CD14-positive monocyte (primary cell): Measurements from ENCODE around the gene DTX2. TPM values are rescaled to one million over a fixed set of nuclear protein-coding genes. Genes with fewer than 3 reads are reported as not detected.
"Not testable (repeated sequence)": the region's sequence is repeated elsewhere in the genome, so short reads cannot be mapped to it uniquely, and the experiment has no call there.

Experiments
- DNase-seq, 3 donors: peaks; one replicate each; pipeline ENCODE4 v3.0.0-alpha.2; 2011 to 2022
- H2AFZ ChIP-seq: 2 replicates; pipeline ENCODE4 v1.6.0; 2012; ENCODE audit warnings: mild to moderate bottlenecking, low read depth, low read length, inconsistent platforms; ENCODE audit not compliant: insufficient read depth, poor library complexity, severe bottlenecking
- H3K27ac ChIP-seq, 2 donors: 1 replicate in 1 of 2; 2 replicates in 1 of 2; pipeline ENCODE4 v1.5.1; 2012 to 2013; ENCODE audit warnings: low read length in 2 of 2, control low read depth in 1 of 2, inconsistent platforms in 1 of 2, low read depth in 1 of 2, mild to moderate bottlenecking in 1 of 2
- H3K27me3 ChIP-seq, 2 donors: one replicate each; pipeline versions ENCODE4 v1.6.0 to v1.6.1; 2011 to 2013; ENCODE audit warnings: low read length in 2 of 2; ENCODE audit not compliant: control insufficient read depth in 2 of 2, insufficient read depth in 2 of 2
- H3K36me3 ChIP-seq, 2 donors: replicated peaks in 1 of 2; 1 replicate in 1 of 2; 2 replicates in 1 of 2; pipeline versions ENCODE4 v1.5.1 to v1.6.1; 2012 to 2013; ENCODE audit warnings: low read length in 2 of 2, control low read depth in 1 of 2, inconsistent platforms in 1 of 2, mild to moderate bottlenecking in 1 of 2; ENCODE audit not compliant: insufficient read depth in 2 of 2, control insufficient read depth in 1 of 2
- H3K4me1 ChIP-seq, 2 donors: 1 replicate in 1 of 2; 2 replicates in 1 of 2; pipeline versions ENCODE4 v1.5.1 to v1.6.1; 2012 to 2013; ENCODE audit warnings: low read length in 2 of 2, control low read depth in 1 of 2, inconsistent platforms in 1 of 2, mild to moderate bottlenecking in 1 of 2, moderate library complexity in 1 of 2; ENCODE audit not compliant: insufficient read depth in 2 of 2, control insufficient read depth in 1 of 2
- H3K4me2 ChIP-seq: replicated peaks from 2 replicates; pipeline ENCODE3; 2012; ENCODE audit warnings: low read length, moderate library complexity, mild to moderate bottlenecking; ENCODE audit not compliant: poor library complexity, severe bottlenecking; ENCODE audit errors: extremely low read depth
- H3K4me3 ChIP-seq, 3 experiments: fragments of 200-600 bp in 1 of 3; sonication (generic) in 1 of 3; replicated peaks in 1 of 3; 1 replicate in 2 of 3; 2 replicates in 1 of 3; pipeline ENCODE4 v1.5.1; 2011 to 2013; ENCODE audit warnings: low read length in 3 of 3, mild to moderate bottlenecking in 3 of 3, control low read depth in 2 of 3, low read depth in 2 of 3, inconsistent platforms in 1 of 3, moderate library complexity in 1 of 3
- H3K79me2 ChIP-seq: 2 replicates; pipeline ENCODE4 v1.6.0; 2012; ENCODE audit warnings: mild to moderate bottlenecking, control low read depth, inconsistent platforms, low read length, moderate library complexity; ENCODE audit not compliant: insufficient read depth
- H3K9ac ChIP-seq: 2 replicates; pipeline ENCODE4 v1.6.0; 2017; ENCODE audit warnings: low read length, mild to moderate bottlenecking; ENCODE audit not compliant: insufficient read depth, poor library complexity, severe bottlenecking
- H3K9me3 ChIP-seq, 2 donors: replicated peaks in 1 of 2; 1 replicate in 1 of 2; 2 replicates in 1 of 2; pipeline versions ENCODE4 v1.5.1 to v1.6.1; 2012 to 2013; ENCODE audit warnings: low read length in 2 of 2, control low read depth in 1 of 2; ENCODE audit not compliant: control insufficient read depth in 1 of 2, insufficient read depth in 1 of 2
- H4K20me1 ChIP-seq: 2 replicates; pipeline ENCODE4 v1.6.0; 2012; ENCODE audit warnings: mild to moderate bottlenecking, low read length, control low read depth, moderate library complexity; ENCODE audit not compliant: insufficient read depth
- H3K27ac Mint-ChIP-seq, 7 donors: one replicate each; pipeline ENCODE4 v1.8.0; 2020; ENCODE audit warnings: mild to moderate bottlenecking in 7 of 7, mixed read lengths in 7 of 7, moderate library complexity in 6 of 7, inconsistent platforms in 2 of 7
- H3K27me3 Mint-ChIP-seq, 3 donors: one replicate each; pipeline ENCODE4 v1.8.0; 2021 to 2022; ENCODE audit warnings: low read depth in 3 of 3, mild to moderate bottlenecking in 3 of 3, mixed read lengths in 3 of 3, moderate library complexity in 3 of 3, inconsistent platforms in 1 of 3
- H3K36me3 Mint-ChIP-seq, 2 donors: one replicate each; pipeline ENCODE4 v1.8.0; 2020; ENCODE audit warnings: mixed read lengths in 2 of 2, inconsistent platforms in 1 of 2, mild to moderate bottlenecking in 1 of 2
- H3K4me1 Mint-ChIP-seq: one replicate; pipeline ENCODE4 v1.8.0; 2020; ENCODE audit warnings: mild to moderate bottlenecking, mixed read lengths
- H3K4me3 Mint-ChIP-seq, 2 donors: one replicate each; pipeline ENCODE4 v1.8.0; 2020; ENCODE audit warnings: mild to moderate bottlenecking in 2 of 2, mixed read lengths in 2 of 2, moderate library complexity in 1 of 2
- H3K9me3 Mint-ChIP-seq, 7 donors: one replicate each; pipeline ENCODE4 v1.8.0; 2020 to 2022; ENCODE audit warnings: mixed read lengths in 7 of 7, mild to moderate bottlenecking in 6 of 7, moderate library complexity in 6 of 7, inconsistent platforms in 2 of 7
- WGBS: methylation state at CpG from one replicate; pipeline ENCODE4 v1.1.5; 2013; ENCODE audit warnings: missing lambda C conversion rate; ENCODE audit not compliant: insufficient coverage; 5-methylcytosine and 5-hydroxymethylcytosine counted together
- intact Hi-C, 2 donors: fragments of 100-400 bp; cut with micrococcal nuclease; formaldehyde crosslinking; loops; one replicate each; pipeline versions ENCODE4 v1.15.0 to v1.15.1; 2023
- polyA plus RNA-seq, 3 donors: library from polyadenylated mRNA; depleted of rRNA in 1 of 3; unstranded in 2 of 3; stranded (reverse) in 1 of 3; fragments of 300-500 nt in 2 of 3; fragments of >200 nt in 1 of 3; fragmentation: Illumina TruSeq in 2 of 3; gene quantifications; 1 replicate in 2 of 3; 2 replicates in 1 of 3; pipeline ENCODE4 v1.2.3, GENCODE V29; 2012 to 2021

Gene DTX2
- polyA plus RNA-seq, 3 donors: 11.3 to 35.2 (median 20.2) TPM

- H3K36me3 ChIP-seq: peaks cover 24 to 33% of the 10 kb centered on the region in 2 donors
- H3K4me2 ChIP-seq, H3K4me1 ChIP-seq, H3K9ac ChIP-seq, H2AFZ ChIP-seq, H3K4me3 Mint-ChIP-seq, H3K9me3 Mint-ChIP-seq, DNase-seq, H3K79me2 ChIP-seq, H3K4me1 Mint-ChIP-seq, H3K27me3 ChIP-seq, H3K4me3 ChIP-seq, H3K27ac Mint-ChIP-seq, H3K27me3 Mint-ChIP-seq, H4K20me1 ChIP-seq, H3K27ac ChIP-seq, H3K9me3 ChIP-seq: not testable (repeated sequence)
- intact Hi-C loops: loop anchor here in 1 of 2 donors (10.0 kb wide), 1 partner anchor 327 kb away; no protein-coding TSS in a partner anchor
- WGBS: 92% methylated on average over 9 of the region's 13 CpGs
- peaks cover 31 to 50% of the 10 kb centered on the region in 2 donors for H3K36me3 Mint-ChIP-seq
Measured at GRCh38 chr7:76502224-76502623, 40.7 kb downstream of the DTX2 start.

GRCh38 chr7:76502836-76503235 is 41.3 kb downstream of the DTX2 start:
- H4K20me1 ChIP-seq, DNase-seq, H3K79me2 ChIP-seq, H3K4me3 Mint-ChIP-seq, H3K27me3 ChIP-seq, H3K4me2 ChIP-seq, H3K4me1 ChIP-seq, H3K9me3 ChIP-seq, H3K9me3 Mint-ChIP-seq, H3K27me3 Mint-ChIP-seq, H3K27ac Mint-ChIP-seq, H3K9ac ChIP-seq, H3K4me1 Mint-ChIP-seq, H2AFZ ChIP-seq, H3K4me3 ChIP-seq, H3K27ac ChIP-seq: not testable (repeated sequence)
- intact Hi-C loops: loop anchor here in 1 of 2 donors (10.0 kb wide), 1 partner anchor 328 kb away; no protein-coding TSS in a partner anchor
- 94% methylated on average over 10 of the region's 16 CpGs for WGBS
- H3K36me3 Mint-ChIP-seq: peaks cover 31 to 50% of the 10 kb centered on the region in 2 donors
- peaks cover 24 to 33% of the 10 kb centered on the region in 2 donors for H3K36me3 ChIP-seq

- H3K27ac Mint-ChIP-seq, H3K4me2 ChIP-seq, H3K4me1 Mint-ChIP-seq, H3K27me3 ChIP-seq, H3K9me3 Mint-ChIP-seq, H3K79me2 ChIP-seq, H3K4me3 ChIP-seq, DNase-seq, H3K4me1 ChIP-seq, H4K20me1 ChIP-seq, H3K9me3 ChIP-seq, H2AFZ ChIP-seq, H3K4me3 Mint-ChIP-seq, H3K27ac ChIP-seq, H3K9ac ChIP-seq, H3K27me3 Mint-ChIP-seq: not testable (repeated sequence)
- H3K36me3 ChIP-seq: peaks cover 24 to 33% of the 10 kb centered on the region in 2 donors
- WGBS: 98% methylated on average over 9 of the region's 12 CpGs
- H3K36me3 Mint-ChIP-seq: peaks cover 31 to 50% of the 10 kb centered on the region in 2 donors
- intact Hi-C loops: loop anchor here in 1 of 2 donors (10.0 kb wide), 1 partner anchor 328 kb away; no protein-coding TSS in a partner anchor
Measured at GRCh38 chr7:76503244-76503643, 41.7 kb downstream of the DTX2 start.

- intact Hi-C loops: loop anchor here in 1 of 2 donors (10.0 kb wide), 1 partner anchor 330 kb away; no protein-coding TSS in a partner anchor
- H3K27ac ChIP-seq, H3K4me1 ChIP-seq, H3K4me2 ChIP-seq, H3K9me3 Mint-ChIP-seq, H3K27me3 Mint-ChIP-seq, H3K4me3 ChIP-seq, H3K9ac ChIP-seq, H3K9me3 ChIP-seq, H3K4me1 Mint-ChIP-seq, H4K20me1 ChIP-seq, H3K79me2 ChIP-seq, H3K27me3 ChIP-seq, DNase-seq, H2AFZ ChIP-seq, H3K4me3 Mint-ChIP-seq: not testable (repeated sequence)
- peak overlapping the region in 5 of 7 donors; percentile 36 to 80 (median 51) for H3K27ac Mint-ChIP-seq
- WGBS: 92% methylated on average over 12 of the region's 33 CpGs
- peaks cover 31 to 50% of the 10 kb centered on the region in 2 donors for H3K36me3 Mint-ChIP-seq
- H3K36me3 ChIP-seq: peaks cover 24 to 33% of the 10 kb centered on the region in 2 donors
Measured at GRCh38 chr7:76504351-76505167, 43.0 kb downstream of the DTX2 start.
